A549 (cell line): ENCODE results near the gene ITPRIP.

ENCODE experiments used
- CBX2 ChIP-seq: fragments of 200-600 bp; sonication (generic); IDR thresholded peaks from 2 replicates; pipeline ENCODE4 v1.6.1; 2016; ENCODE audit warnings: low read depth, mild to moderate bottlenecking, borderline replicate concordance
- CEBPB ChIP-seq, 2 experiments: fragments of >200 bp in 1 of 2; sonication (Bioruptor Twin) in 1 of 2; formaldehyde crosslinking in 1 of 2; IDR thresholded peaks; 2 replicates each; pipeline ENCODE4 v1.6.1; 2012 to 2016
- JUNB ChIP-seq: fragments of >200 bp; sonication (Bioruptor Twin); formaldehyde crosslinking; IDR thresholded peaks from 2 replicates; pipeline ENCODE4 v1.6.1; 2016
- TF ChIP-seq, protein P1 (sequence below): fragments of >200 bp; sonication (Bioruptor Twin); formaldehyde crosslinking; IDR thresholded peaks from 3 replicates; pipeline ENCODE4 v1.5.1; 2016

DNA sequence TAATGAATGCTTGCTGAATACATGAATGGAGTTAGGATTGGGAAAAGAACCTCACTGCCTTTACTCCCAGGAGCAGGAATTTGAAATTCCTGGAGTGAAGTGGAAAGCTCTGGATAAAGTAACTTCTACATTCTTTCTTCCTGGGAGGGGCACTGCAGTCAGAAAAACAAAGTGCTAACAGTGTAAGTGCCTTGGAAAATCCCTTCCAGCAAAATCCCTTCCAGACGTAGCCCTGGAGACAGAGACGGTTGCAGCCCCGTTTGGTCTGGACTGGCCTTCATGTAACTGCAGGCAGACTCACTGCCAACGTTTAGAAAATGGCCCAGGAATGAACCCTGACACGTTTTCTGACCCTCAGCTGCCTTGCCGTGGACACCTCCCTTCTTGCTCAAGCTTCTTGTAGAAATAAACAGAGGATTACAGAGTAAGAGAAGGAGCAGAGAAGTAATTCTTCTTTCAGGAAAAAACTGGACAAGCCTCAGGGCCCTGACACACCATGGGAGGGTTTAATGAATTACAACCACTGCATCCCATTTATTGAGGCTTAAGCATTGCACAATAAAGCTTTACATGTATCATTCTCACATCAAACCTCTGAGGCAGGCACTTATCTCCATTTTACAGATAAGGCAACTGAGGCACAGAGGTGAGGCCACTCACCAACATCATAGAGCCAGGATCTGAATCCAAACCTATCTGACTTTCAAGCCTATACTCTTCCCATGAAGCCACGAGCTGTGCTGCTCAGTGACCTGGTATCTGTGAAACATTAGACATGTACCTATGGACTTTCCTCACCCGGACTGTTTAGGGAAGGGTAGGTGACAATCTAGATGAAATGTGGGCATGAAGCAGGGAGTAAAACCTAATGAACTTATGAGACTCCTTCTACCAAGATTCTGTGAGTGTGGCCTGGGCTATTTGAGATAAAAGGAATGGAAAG is 7.8 kb downstream of the ITPRIP start:
- TF ChIP-seq, protein P1, sequence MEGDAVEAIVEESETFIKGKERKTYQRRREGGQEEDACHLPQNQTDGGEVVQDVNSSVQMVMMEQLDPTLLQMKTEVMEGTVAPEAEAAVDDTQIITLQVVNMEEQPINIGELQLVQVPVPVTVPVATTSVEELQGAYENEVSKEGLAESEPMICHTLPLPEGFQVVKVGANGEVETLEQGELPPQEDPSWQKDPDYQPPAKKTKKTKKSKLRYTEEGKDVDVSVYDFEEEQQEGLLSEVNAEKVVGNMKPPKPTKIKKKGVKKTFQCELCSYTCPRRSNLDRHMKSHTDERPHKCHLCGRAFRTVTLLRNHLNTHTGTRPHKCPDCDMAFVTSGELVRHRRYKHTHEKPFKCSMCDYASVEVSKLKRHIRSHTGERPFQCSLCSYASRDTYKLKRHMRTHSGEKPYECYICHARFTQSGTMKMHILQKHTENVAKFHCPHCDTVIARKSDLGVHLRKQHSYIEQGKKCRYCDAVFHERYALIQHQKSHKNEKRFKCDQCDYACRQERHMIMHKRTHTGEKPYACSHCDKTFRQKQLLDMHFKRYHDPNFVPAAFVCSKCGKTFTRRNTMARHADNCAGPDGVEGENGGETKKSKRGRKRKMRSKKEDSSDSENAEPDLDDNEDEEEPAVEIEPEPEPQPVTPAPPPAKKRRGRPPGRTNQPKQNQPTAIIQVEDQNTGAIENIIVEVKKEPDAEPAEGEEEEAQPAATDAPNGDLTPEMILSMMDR: no peak
- peak; percentile 67 to 81 for TF ChIP-seq CEBPB (IDR thresholded peaks at IDR 0.05)
- TF ChIP-seq JUNB: no peak
- TF ChIP-seq CBX2: no peak
